Measurements from ENCODE around the gene POPDC3. TPM values are rescaled to one million over a fixed set of nuclear protein-coding genes. Genes with fewer than 3 reads are reported as not detected.

The POPDC3 gene
- polyA plus RNA-seq, 3 donors = 0.24 to 0.52 (median 0.46) TPM

Other genes starting within 250 kb of the POPDC3 start
- gene LIN28B, start 222.9 kb downstream of the POPDC3 start, polyA plus RNA-seq (ENCODE audit: insufficient read length in 3 of 3) = under 1 TPM; 0.13 to 0.32 (median 0.30) TPM
- gene PREP, start 223.1 kb upstream of the POPDC3 start, polyA plus RNA-seq (ENCODE audit: insufficient read length in 3 of 3) = 10 to 100 TPM; 28.3 to 35.9 (median 34.4) TPM

All from renal pelvis (tissue), 3 donors.